A172 (cell line): ENCODE data around the gene TRIP4. TPM values are rescaled to one million over a fixed set of nuclear protein-coding genes. Genes with fewer than 3 reads are reported as not detected.
"Not testable (repeated sequence)": the region's sequence is repeated elsewhere in the genome, so short reads cannot be mapped to it uniquely, and the experiment has no call there.

Source experiments
- DNase-seq: peaks from one replicate; pipeline ENCODE4 v3.0.0-alpha.2; 2015; ENCODE audit warnings: low spot score
- total RNA-seq: library from RNA; depleted of rRNA; stranded (reverse); fragments of >200 nt; shearing (Covaris generic); gene quantifications from 2 replicates; pipeline ENCODE4 v1.2.3, GENCODE V29; 2014; rRNA removed

The TRIP4 gene
- total RNA-seq, 1 experiment from 2014 or later, result 18.3 TPM

- no peak for DNase-seq
These were observed 103.1 kb downstream of the TRIP4 start for GRCh38 chr15:64490598-64491259.

- DNase-seq, result no peak
These were observed 106.0 kb downstream of the TRIP4 start for GRCh38 chr15:64493641-64494040.

- DNase-seq, result not testable (repeated sequence)
These were observed 108.3 kb downstream of the TRIP4 start for GRCh38 chr15:64495968-64496367.

- no peak for DNase-seq
These were observed 113.2 kb downstream of the TRIP4 start for GRCh38 chr15:64500695-64501395.

GRCh38 chr15:64501396-64501715 lies 113.7 kb downstream of the TRIP4 start:
- DNase-seq, result no peak

GRCh38 chr15:64502151-64502550 lies 114.5 kb downstream of the TRIP4 start:
- no peak for DNase-seq

GRCh38 chr15:64502551-64502950 lies 114.9 kb downstream of the TRIP4 start:
- DNase-seq, result no peak

- no peak for DNase-seq
These were observed 115.6 kb downstream of the TRIP4 start for GRCh38 chr15:64503197-64503596.

GRCh38 chr15:64503640-64504039 lies 116.0 kb downstream of the TRIP4 start:
- no peak for DNase-seq

Other genes starting within 250 kb of the TRIP4 start
- gene SNX22, start 236.1 kb upstream of the TRIP4 start, total RNA-seq, result 0.78 and 1.3 TPM in 2 replicates
- gene PPIB, start 224.8 kb upstream of the TRIP4 start, total RNA-seq, result 567 and 593 TPM in 2 replicates
- gene CSNK1G1, start 31.7 kb upstream of the TRIP4 start, total RNA-seq, result 15.0 and 16.0 TPM in 2 replicates
- gene PCLAF, start 6.4 kb upstream of the TRIP4 start, total RNA-seq, result 173 and 180 TPM in 2 replicates
- gene ZNF609, start 72.7 kb downstream of the TRIP4 start, total RNA-seq, result 10.8 and 11.1 TPM in 2 replicates